HepG2 (cell line): Measurements from ENCODE around the gene ACAA2. TPM values are rescaled to one million over a fixed set of nuclear protein-coding genes. Genes with fewer than 3 reads are reported as not detected.

Source experiments
- ATAC-seq: fragments of 200-7000 bp; cut with Tn5 transposase; 3 replicates; pipeline ENCODE4 v1.9.1; 2020; ENCODE audit warnings: mild to moderate bottlenecking, moderate library complexity
- BruUV-seq: library from RNA; stranded (reverse); fragments of 400-500 nt; replicated peaks from 2 replicates; lab custom pipeline; 2021; lab: Mats Ljungman, UMichigan
- CTCF ChIA-PET: fragments of 300-600 bp; formaldehyde crosslinking; extraction: SDS; loops from one replicate; lab custom pipeline; 2021; ENCODE audit warnings: low total read pairs, inconsistent platforms, low intra/inter-chr PET ratio; lab: Yijun Ruan, JAX
- POLR2A ChIA-PET: fragments of 350-600 bp; sonication (Branson Sonifier 250); formaldehyde crosslinking; loops from one replicate; lab custom pipeline; 2020; ENCODE audit warnings: antibody characterized with exemption, inconsistent platforms; lab: Yijun Ruan, JAX
- DNase-seq: peaks from one replicate; pipeline ENCODE4 v3.0.0-alpha.2; 2015; ENCODE audit warnings: low spot score
- FAIRE-seq: peaks from 3 replicates; lab custom pipeline; 2011; peaks lifted over from hg19 to GRCh38; lab: Jason Lieb, UNC
- H2AFZ ChIP-seq: one replicate; pipeline ENCODE4 v1.6.1; 2011; ENCODE audit warnings: low read length, inconsistent platforms
- H3K27ac ChIP-seq: fragments of 300-600 bp; 3 replicates; pipeline ENCODE4 v1.8.0; 2011; ENCODE audit warnings: mixed run types, mild to moderate bottlenecking, mixed read lengths, low read length, inconsistent platforms; ENCODE audit not compliant: insufficient read depth; ENCODE audit errors: extremely low read length
- H3K27me3 ChIP-seq, 2 experiments: fragments of 200-600 bp in 1 of 2; 2 replicates in 1 of 2; 3 replicates in 1 of 2; pipeline versions ENCODE4 v1.6.0 to v1.8.0; 2011; ENCODE audit warnings: low read length in 2 of 2, mild to moderate bottlenecking in 2 of 2, moderate library complexity in 2 of 2, inconsistent platforms in 1 of 2; ENCODE audit not compliant: insufficient read depth in 2 of 2, control insufficient read depth in 1 of 2
- H3K36me3 ChIP-seq, 2 experiments: fragments of 200-600 bp in 1 of 2; replicated peaks in 1 of 2; 2 replicates in 1 of 2; 3 replicates in 1 of 2; pipeline versions ENCODE4 v1.5.1 to v1.8.0; 2011; ENCODE audit warnings: low read length in 2 of 2, inconsistent platforms in 1 of 2; ENCODE audit not compliant: insufficient read depth in 2 of 2, control insufficient read depth in 1 of 2
- H3K4me1 ChIP-seq: 2 replicates; pipeline ENCODE4 v1.5.1; 2012; ENCODE audit warnings: low read length, inconsistent platforms; ENCODE audit not compliant: insufficient read depth
- H3K4me2 ChIP-seq: 2 replicates; pipeline ENCODE4 v1.6.0; 2011; ENCODE audit warnings: low read depth, low read length, inconsistent platforms
- H3K4me3 ChIP-seq, 3 experiments: fragments of 200-600 bp in 1 of 3; sonication (generic), shearing (Covaris generic) in 1 of 3; replicated peaks in 1 of 3; 2 replicates each; pipeline ENCODE4 v1.5.1; 2011 to 2016; ENCODE audit warnings: low read length in 3 of 3, inconsistent platforms in 2 of 3, low read depth in 2 of 3, mild to moderate bottlenecking in 2 of 3, control low read depth in 1 of 3, mixed read lengths in 1 of 3; ENCODE audit not compliant: insufficient read depth in 1 of 3
- H3K79me2 ChIP-seq: one replicate; pipeline ENCODE4 v1.6.1; 2011; ENCODE audit warnings: low read length, inconsistent platforms; ENCODE audit not compliant: insufficient read depth
- H3K9ac ChIP-seq: 2 replicates; pipeline ENCODE4 v1.6.0; 2011; ENCODE audit warnings: mild to moderate bottlenecking, low read depth, low read length, inconsistent platforms; ENCODE audit not compliant: insufficient read depth
- H3K9me3 ChIP-seq: 2 replicates; pipeline ENCODE4 v1.5.1; 2012; ENCODE audit warnings: mild to moderate bottlenecking, low read length
- H4K20me1 ChIP-seq: 2 replicates; pipeline ENCODE4 v1.6.0; 2011; ENCODE audit warnings: inconsistent platforms, mild to moderate bottlenecking, low read length, moderate library complexity; ENCODE audit not compliant: insufficient read depth
- CBX2 ChIP-seq, 2 experiments: fragments of 200-600 bp in 1 of 2; sonication (generic); formaldehyde crosslinking in 1 of 2; IDR thresholded peaks; 2 replicates each; pipeline versions ENCODE4 v1.7.0 to v1.8.1; 2018 to 2022; ENCODE audit warnings: low read depth in 2 of 2, low read length in 1 of 2, mild to moderate bottlenecking in 1 of 2, missing genetic modification reagents in 1 of 2
- CEBPZ ChIP-seq: IDR thresholded peaks from 2 replicates; pipeline ENCODE4 v1.6.1; 2012; ENCODE audit warnings: low read length, improper control_type of control experiment
- CREM ChIP-seq, 2 experiments: sonication (generic) in 1 of 2; formaldehyde crosslinking in 1 of 2; IDR thresholded peaks; 2 replicates each; pipeline versions ENCODE4 v1.4.0 to v1.6.1; 2016 to 2020; ENCODE audit warnings: antibody characterized with exemption in 1 of 2, mild to moderate bottlenecking in 1 of 2, missing genetic modification reagents in 1 of 2
- HNF4G ChIP-seq, 2 experiments: sonication (generic) in 1 of 2; formaldehyde crosslinking in 1 of 2; IDR thresholded peaks; 2 replicates each; pipeline versions ENCODE4 v1.4.0 to v1.6.1; 2011 to 2020; ENCODE audit warnings: borderline replicate concordance in 2 of 2, low read depth in 2 of 2, mild to moderate bottlenecking in 2 of 2, low read length in 1 of 2, missing genetic modification reagents in 1 of 2, moderate library complexity in 1 of 2
- HOXA3 ChIP-seq: sonication (generic); formaldehyde crosslinking; IDR thresholded peaks from 2 replicates; pipeline ENCODE4 v1.5.0; 2020; ENCODE audit warnings: missing genetic modification reagents
- MTA1 ChIP-seq: sonication (generic); formaldehyde crosslinking; IDR thresholded peaks from 2 replicates; pipeline ENCODE4 v1.4.0; 2020; ENCODE audit warnings: missing genetic modification reagents, mild to moderate bottlenecking, borderline replicate concordance
- NCOR1 ChIP-seq: fragments of 200-600 bp; sonication (generic); IDR thresholded peaks from 2 replicates; pipeline ENCODE4 v1.7.0; 2017; ENCODE audit warnings: antibody characterized with exemption, low read length, borderline replicate concordance
- POGZ ChIP-seq: sonication (generic); formaldehyde crosslinking; IDR thresholded peaks from 2 replicates; pipeline ENCODE4 v1.4.0; 2020; ENCODE audit warnings: mild to moderate bottlenecking, missing genetic modification reagents
- POLR2G ChIP-seq: fragments of 200-400 bp; formaldehyde crosslinking; IDR thresholded peaks from 2 replicates; pipeline ENCODE4 v1.6.1; 2018; ENCODE audit warnings: mild to moderate bottlenecking, low read depth, low read length, moderate library complexity
- PPARG ChIP-seq: conservative IDR thresholded peaks from 2 replicates; pipeline ENCODE4 v1.6.1; 2016; ENCODE audit warnings: missing biosample characterization, missing genetic modification reagents
- SOX5 ChIP-seq: IDR thresholded peaks from 2 replicates; pipeline ENCODE4 v1.6.1; 2016; ENCODE audit warnings: borderline replicate concordance
- TEAD3 ChIP-seq: optimal IDR thresholded peaks from 2 replicates; pipeline ENCODE3; 2016; ENCODE audit warnings: borderline replicate concordance
- ZFX ChIP-seq: sonication (generic); formaldehyde crosslinking; IDR thresholded peaks from 2 replicates; pipeline ENCODE4 v1.4.0; 2020; ENCODE audit warnings: mild to moderate bottlenecking, low read depth, missing genetic modification reagents, moderate library complexity
- ZNF160 ChIP-seq: sonication (generic); formaldehyde crosslinking; IDR thresholded peaks from 2 replicates; pipeline ENCODE4 v1.8.0; 2022; ENCODE audit warnings: mild to moderate bottlenecking, inconsistent platforms, missing genetic modification reagents
- ZNF362 ChIP-seq: sonication (generic); formaldehyde crosslinking; IDR thresholded peaks from 2 replicates; pipeline ENCODE4 v1.4.0; 2020; ENCODE audit warnings: missing genetic modification reagents, mild to moderate bottlenecking, borderline replicate concordance
- ZNF790 ChIP-seq: sonication (generic); formaldehyde crosslinking; IDR thresholded peaks from 2 replicates; pipeline ENCODE4 v1.8.0; 2022; ENCODE audit warnings: missing genetic modification reagents, mild to moderate bottlenecking, borderline replicate concordance
- WGBS: methylation state at CpG from one replicate; pipeline ENCODE4 v1.1.6; 2017; ENCODE audit warnings: low lambda C conversion rate; 5-methylcytosine and 5-hydroxymethylcytosine counted together
- in situ Hi-C: cut with HindIII; loops from 2 replicates; pipeline ENCODE4 v1.10.0; 2017; ENCODE audit warnings: low pct_unique_long_range_greater_than_20kb; ENCODE audit not compliant: extremely low pct_ligation_motif_present
- intact Hi-C: fragments of 100-400 bp; cut with micrococcal nuclease; formaldehyde crosslinking; loops from one replicate; pipeline ENCODE4 v1.10.0; 2022; ENCODE audit not compliant: unreplicated experiment
- polyA plus RNA-seq, 8 experiments: library from polyadenylated mRNA; depleted of rRNA in 3 of 8; stranded (reverse) in 7 of 8; unstranded in 1 of 8; fragments of >200 nt; fragmentation: Illumina TruSeq in 4 of 8; extraction: Trizol in 4 of 8; gene quantifications; 2 replicates each; pipeline versions ENCODE4 v1.2.1 to v1.2.3, GENCODE V29; 2011 to 2016; ENCODE audit warnings: low read depth in 4 of 8, missing spikeins in 1 of 8, mixed read lengths in 1 of 8; ENCODE audit not compliant: insufficient read depth in 1 of 8
- total RNA-seq, 5 experiments: library from RNA; depleted of rRNA; stranded (reverse); fragments of >200 nt; fragmentation: Illumina TruSeq; extraction: Trizol; gene quantifications; 2 replicates each; pipeline ENCODE4 v1.2.3, GENCODE V29; 2016; ENCODE audit warnings: low read depth in 1 of 5

The ACAA2 gene
- total and polyA plus RNA-seq, 2 of the 13 experiments (the other 11 are each of a cell fraction or from before 2014, with no cell fraction given) = 51.6 to 182 TPM

GRCh38 chr18:49833814-49834213, 20.5 kb upstream of the ACAA2 start:
- FAIRE-seq (peak; percentile 69), DNase-seq (peak; percentile 46), ATAC-seq (peak; percentile 58)
- peaks cover 81% of the 10 kb centered on the region for H3K4me1 ChIP-seq
- no peaks in the 10 kb centered on the region for H3K9me3 ChIP-seq
- POLR2A ChIA-PET = interaction anchor here (1.0 to 3.2 kb wide), 3 partner anchors 11 to 21 kb away, joined by 3 to 31 read pairs (median 3); partner anchors contain the start of gene ACAA2
- H3K79me2 ChIP-seq = no peaks in the 10 kb centered on the region
- WGBS = 23% methylated on average over 4 of the region's 4 CpGs
- intact Hi-C loops (loop anchor here (2.0 kb wide), 1 partner anchor 21 kb away; the partner anchor contains the start of gene ACAA2), in situ Hi-C loops (no loop called here)
- no peaks in the 10 kb centered on the region for H3K27me3 ChIP-seq
- CTCF ChIA-PET = no interaction called here
- no TSS peak for BruUV-seq
- no peaks in the 10 kb centered on the region for H4K20me1 ChIP-seq
- H2AFZ ChIP-seq = no peak overlapping the region
- peak overlapping the region; percentile 53 for H3K9ac ChIP-seq
- peak overlapping the region; percentile 88 for H3K27ac ChIP-seq
- H3K4me2 ChIP-seq = peak overlapping the region; percentile 67
- H3K4me3 ChIP-seq = peak overlapping the region in 1 of 3 experiments; percentile 19; a peak in 1 of 6 replicates
- H3K36me3 ChIP-seq = no peaks in the 10 kb centered on the region
- TF ChIP-seq CBX2 (IDR thresholded peaks at IDR 0.05; ENCODE audit: low read depth, low read length) (no peak), CBX2 (CRISPR knock-in tag; IDR thresholded peaks at IDR 0.05; ENCODE audit: low read depth) (no peak), NCOR1 (peak; percentile 20; the same call in 1 of the 2 replicates), ZNF790 (CRISPR knock-in tag) (no peak), ZNF362 (CRISPR knock-in tag) (peak; percentile 89), ZNF160 (CRISPR knock-in tag) (no peak; the same call in 1 of the 2 replicates), HOXA3 (CRISPR knock-in tag) (peak; percentile 42; the same call in 1 of the 2 replicates), PPARG (peak; percentile 86), CEBPZ (no peak), TEAD3 (peak; percentile 54), SOX5 (CRISPR knock-in tag) (peak; percentile 62; the same call in 1 of the 2 replicates), CREM (IDR thresholded peaks at IDR 0.05) (peak; percentile 38; the same call in 1 of the 2 replicates), CREM (CRISPR knock-in tag; IDR thresholded peaks at IDR 0.05) (no peak), POGZ (CRISPR knock-in tag) (peak; percentile 24; the same call in 1 of the 2 replicates), MTA1 (CRISPR knock-in tag) (no peak), HNF4G (IDR thresholded peaks at IDR 0.05; ENCODE audit: borderline replicate concordance, low read depth, low read length) (peak; percentile 89), HNF4G (CRISPR knock-in tag; IDR thresholded peaks at IDR 0.05; ENCODE audit: borderline replicate concordance, low read depth) (peak; percentile 61; the same call in 1 of the 2 replicates), POLR2G (peak; percentile 40; the same call in 1 of the 2 replicates), ZFX (peak; percentile 58)
